ACC112 (cell line): ENCODE measurements around the gene COA6.

ENCODE experiments used
- H2AFZ ChIP-seq: fragments of 200-600 bp; sonication (generic); one replicate; pipeline ENCODE4 v1.6.0; 2017; ENCODE audit warnings: antibody characterized with exemption, low read length; ENCODE audit not compliant: unreplicated experiment
- H3K27ac ChIP-seq: fragments of 200-600 bp; sonication (generic); 2 replicates; pipeline ENCODE4 v1.5.1; 2014; ENCODE audit warnings: low read depth, mild to moderate bottlenecking, antibody characterized with exemption, low read length, moderate library complexity
- H3K27me3 ChIP-seq: fragments of 200-600 bp; sonication (generic); 2 replicates; pipeline ENCODE4 v1.6.1; 2014; ENCODE audit warnings: mild to moderate bottlenecking, antibody characterized with exemption, low read length, moderate library complexity, mixed read lengths; ENCODE audit not compliant: insufficient read depth
- H3K36me3 ChIP-seq: fragments of 200-600 bp; sonication (generic); 2 replicates; pipeline ENCODE4 v1.6.1; 2016; ENCODE audit warnings: mild to moderate bottlenecking, antibody characterized with exemption, low read length, moderate library complexity, mixed read lengths; ENCODE audit not compliant: insufficient read depth
- H3K4me1 ChIP-seq: fragments of 200-600 bp; sonication (generic); one replicate; pipeline ENCODE4 v1.6.1; 2016; ENCODE audit warnings: low read length, mixed read lengths; ENCODE audit not compliant: insufficient read depth, unreplicated experiment, control insufficient read depth
- H3K4me3 ChIP-seq: fragments of 200-600 bp; sonication (generic); 2 replicates; pipeline ENCODE4 v1.5.1; 2014; ENCODE audit warnings: mild to moderate bottlenecking, low read depth, low read length
- H3K79me2 ChIP-seq: fragments of 200-600 bp; sonication (generic); one replicate; pipeline ENCODE4 v1.6.0; 2016; ENCODE audit warnings: low read length; ENCODE audit not compliant: control insufficient read depth, unreplicated experiment, insufficient read depth

The COA6 gene

GRCh38 chr1:234373064-234373958 lies at the start of gene COA6:
TSS of gene COA6 (plus strand) at chr1:234373456. CDS start at chr1:234373467, 11 bp downstream.
- Histone ChIP-seq H3K27me3 (no peaks in the 10 kb centered on the region), H3K79me2 (peaks cover 39% of the 10 kb centered on the region), H3K4me1 (peaks cover 28% of the 10 kb centered on the region), H2AFZ (peak within 1 kb of the TSS; percentile 91), H3K36me3 (peaks cover 17% of the 10 kb centered on the region; the same call in 1 of the 2 replicates), H3K27ac (peak within 1 kb of the TSS; percentile 87), H3K4me3 (peak within 1 kb of the TSS; percentile 89)

- Histone ChIP-seq H3K79me2 (no peaks in the 10 kb centered on the region), H3K4me3 (no peak overlapping the region), H3K4me1 (no peaks in the 10 kb centered on the region), H3K27me3 (peaks cover 55% of the 10 kb centered on the region), H3K36me3 (no peaks in the 10 kb centered on the region), H2AFZ (no peak overlapping the region), H3K27ac (no peak overlapping the region)
Observed at GRCh38 chr1:234324821-234325220, 48.4 kb upstream of the COA6 start.

- Histone ChIP-seq H3K79me2 (no peaks in the 10 kb centered on the region), H3K4me1 (peaks cover 1% of the 10 kb centered on the region), H3K4me3 (peak overlapping the region; percentile 71), H3K27me3 (peaks cover 44% of the 10 kb centered on the region), H2AFZ (peak overlapping the region; percentile 20), H3K36me3 (no peaks in the 10 kb centered on the region), H3K27ac (no peak overlapping the region)
Observed at GRCh38 chr1:234325878-234326496, 47.3 kb upstream of the COA6 start.

- Histone ChIP-seq H3K36me3 (no peaks in the 10 kb centered on the region), H2AFZ (peak overlapping the region; percentile 20), H3K27me3 (peaks cover 38% of the 10 kb centered on the region), H3K4me3 (peak overlapping the region; percentile 71), H3K79me2 (no peaks in the 10 kb centered on the region), H3K27ac (no peak overlapping the region), H3K4me1 (peaks cover 3% of the 10 kb centered on the region)
Observed at GRCh38 chr1:234326497-234327366, 46.5 kb upstream of the COA6 start.

GRCh38 chr1:234327577-234328164 lies 45.6 kb upstream of the COA6 start:
- Histone ChIP-seq H3K27me3 (peaks cover 37% of the 10 kb centered on the region), H3K36me3 (no peaks in the 10 kb centered on the region), H3K79me2 (no peaks in the 10 kb centered on the region), H3K4me3 (no peak overlapping the region), H2AFZ (no peak overlapping the region), H3K4me1 (peaks cover 3% of the 10 kb centered on the region), H3K27ac (no peak overlapping the region)

GRCh38 chr1:234330843-234331215 lies 42.4 kb upstream of the COA6 start:
- H3K27ac ChIP-seq, result no peak overlapping the region
- no peaks in the 10 kb centered on the region for H3K36me3 ChIP-seq
- peaks cover 3% of the 10 kb centered on the region for H3K4me1 ChIP-seq
- H3K4me3 ChIP-seq, result no peak overlapping the region
- no peaks in the 10 kb centered on the region for H3K79me2 ChIP-seq
- H3K27me3 ChIP-seq, result peaks cover 7% of the 10 kb centered on the region; the same call in 1 of the 2 replicates
- H2AFZ ChIP-seq, result no peak overlapping the region

GRCh38 chr1:234331507-234331906 lies 41.7 kb upstream of the COA6 start:
- no peaks in the 10 kb centered on the region for H3K79me2 ChIP-seq
- H3K27ac ChIP-seq, result no peak overlapping the region
- peaks cover 8% of the 10 kb centered on the region for H3K27me3 ChIP-seq
- H2AFZ ChIP-seq, result no peak overlapping the region
- H3K4me3 ChIP-seq, result no peak overlapping the region
- no peaks in the 10 kb centered on the region for H3K36me3 ChIP-seq
- H3K4me1 ChIP-seq, result peaks cover 3% of the 10 kb centered on the region

- Histone ChIP-seq H3K79me2 (no peaks in the 10 kb centered on the region), H3K4me1 (no peaks in the 10 kb centered on the region), H3K4me3 (no peak overlapping the region), H3K27ac (no peak overlapping the region), H3K36me3 (no peaks in the 10 kb centered on the region), H3K27me3 (peaks cover 25% of the 10 kb centered on the region), H2AFZ (no peak overlapping the region)
Observed at GRCh38 chr1:234336359-234336758, 36.9 kb upstream of the COA6 start.

- Histone ChIP-seq H3K27me3 (peaks cover 25% of the 10 kb centered on the region), H3K36me3 (no peaks in the 10 kb centered on the region), H3K4me1 (no peaks in the 10 kb centered on the region), H3K4me3 (no peak overlapping the region), H3K27ac (no peak overlapping the region), H2AFZ (no peak overlapping the region), H3K79me2 (no peaks in the 10 kb centered on the region)
Observed at GRCh38 chr1:234337233-234337632, 36.0 kb upstream of the COA6 start.

- Histone ChIP-seq H3K4me1 (no peaks in the 10 kb centered on the region), H3K4me3 (no peak overlapping the region), H3K27me3 (peaks cover 25% of the 10 kb centered on the region), H3K27ac (no peak overlapping the region), H2AFZ (no peak overlapping the region), H3K79me2 (no peaks in the 10 kb centered on the region), H3K36me3 (no peaks in the 10 kb centered on the region)
Observed at GRCh38 chr1:234340528-234340927, 32.7 kb upstream of the COA6 start.
